ENCODE results near the gene CEBPE. TPM values are rescaled to one million over a fixed set of nuclear protein-coding genes. Genes with fewer than 3 reads are reported as not detected.
A peak's percentile ranks its signal among the peaks of the same experiment; 100 is the strongest.

CEBPE gene
- total and polyA plus RNA-seq, 4 donors = 0.08 to 4.4 (median 0.16) TPM; not detected in 1

DNA sequence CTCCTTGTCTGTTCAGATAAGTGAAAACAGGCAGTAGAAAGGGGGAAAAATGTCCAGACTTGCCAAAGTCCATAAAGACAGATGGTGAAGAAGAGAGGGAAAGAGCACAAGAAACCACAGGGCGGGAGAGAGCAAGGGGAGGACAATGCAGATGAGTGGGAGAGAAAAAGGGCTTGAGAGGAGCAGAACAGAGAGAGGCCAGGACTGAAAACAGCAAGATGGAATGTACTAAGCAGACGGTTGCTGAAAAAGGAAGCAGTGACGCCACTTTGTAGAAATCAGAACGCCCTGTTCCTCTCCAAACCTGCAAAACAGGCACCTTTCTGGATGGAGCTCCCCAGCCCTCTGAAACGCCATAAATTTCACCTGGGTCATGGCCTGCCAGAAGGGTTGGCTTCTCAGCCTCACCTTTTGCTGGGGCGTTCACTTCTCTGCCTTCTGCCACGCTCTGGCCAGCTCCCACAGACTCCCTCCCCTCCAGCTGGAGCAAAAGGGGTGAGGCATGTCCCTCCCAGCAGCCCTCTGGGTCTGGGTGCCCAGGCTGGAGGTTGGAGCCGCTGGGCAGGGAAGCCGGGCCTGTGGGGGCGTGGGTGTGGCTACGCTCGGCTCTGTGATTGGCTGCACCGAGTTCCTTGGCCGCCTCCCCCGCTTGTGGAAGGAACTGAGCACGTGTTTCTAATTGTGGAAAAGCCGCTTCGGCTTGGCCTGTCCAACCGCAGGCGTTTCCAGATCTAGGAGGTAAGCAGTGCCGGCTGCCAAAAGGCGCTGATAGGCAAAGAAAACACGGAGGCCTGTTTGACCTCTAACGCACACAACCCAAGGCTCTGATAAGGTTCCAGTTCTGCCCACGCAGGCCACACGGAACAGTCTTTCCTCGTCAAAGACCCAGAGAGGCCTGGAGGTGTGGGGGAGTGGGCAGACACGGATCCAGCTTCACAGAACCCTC, 35.1 kb upstream of the CEBPE start:
- Histone ChIP-seq H3K27ac (ENCODE audit: low read depth in 1 of 2, low read length in 2 of 2) (peak overlapping the region; percentile 5 to 32), H3K4me3 (ENCODE audit: low read depth in 1 of 3, low read length in 3 of 3) (no peak overlapping the region), H3K36me3 (ENCODE audit: control insufficient read depth in 4 of 4, insufficient read depth in 3 of 4, low read depth in 1 of 4, low read length in 3 of 4) (no peaks in the 10 kb centered on the region), H3K9me3 (ENCODE audit: control insufficient read depth in 4 of 4, low read length in 3 of 4) (no peaks in the 10 kb centered on the region), H3K27me3 (ENCODE audit: control insufficient read depth in 4 of 4, insufficient read depth in 4 of 4, low read length in 3 of 4) (no peaks in the 10 kb centered on the region), H3K9ac (ENCODE audit: low read depth in 1 of 2, low read length in 2 of 2) (no peak overlapping the region), H3K4me1 (ENCODE audit: control insufficient read depth in 4 of 4, insufficient read depth in 4 of 4, low read length in 3 of 4) (peaks cover 0 to 2% (median 0%) of the 10 kb centered on the region in 4 donors)
- no peak for TF ChIP-seq SP1 (IDR thresholded peaks at IDR 0.05)
- TF ChIP-seq YY1 (IDR thresholded peaks at IDR 0.05) = no peak
- TF ChIP-seq NR2F2 (IDR thresholded peaks at IDR 0.05) = peak; percentile 52
- no peak for TF ChIP-seq ATF3 (IDR thresholded peaks at IDR 0.05)
- DNase-seq (ENCODE audit: low spot score) = peak; percentile 46
- WGBS = 38% methylated on average over 28 of the region's 28 CpGs

- H3K9ac ChIP-seq (ENCODE audit: low read depth in 1 of 2, low read length in 2 of 2) = no peak overlapping the region
- TF ChIP-seq ZBTB33 (IDR thresholded peaks at IDR 0.05) = no peak
- no peak for TF ChIP-seq EGR1 (IDR thresholded peaks at IDR 0.05; ENCODE audit: low read depth in 2 of 2)
- no peak for TF ChIP-seq RAD21 (IDR thresholded peaks at IDR 0.05)
- TF ChIP-seq, protein P1, sequence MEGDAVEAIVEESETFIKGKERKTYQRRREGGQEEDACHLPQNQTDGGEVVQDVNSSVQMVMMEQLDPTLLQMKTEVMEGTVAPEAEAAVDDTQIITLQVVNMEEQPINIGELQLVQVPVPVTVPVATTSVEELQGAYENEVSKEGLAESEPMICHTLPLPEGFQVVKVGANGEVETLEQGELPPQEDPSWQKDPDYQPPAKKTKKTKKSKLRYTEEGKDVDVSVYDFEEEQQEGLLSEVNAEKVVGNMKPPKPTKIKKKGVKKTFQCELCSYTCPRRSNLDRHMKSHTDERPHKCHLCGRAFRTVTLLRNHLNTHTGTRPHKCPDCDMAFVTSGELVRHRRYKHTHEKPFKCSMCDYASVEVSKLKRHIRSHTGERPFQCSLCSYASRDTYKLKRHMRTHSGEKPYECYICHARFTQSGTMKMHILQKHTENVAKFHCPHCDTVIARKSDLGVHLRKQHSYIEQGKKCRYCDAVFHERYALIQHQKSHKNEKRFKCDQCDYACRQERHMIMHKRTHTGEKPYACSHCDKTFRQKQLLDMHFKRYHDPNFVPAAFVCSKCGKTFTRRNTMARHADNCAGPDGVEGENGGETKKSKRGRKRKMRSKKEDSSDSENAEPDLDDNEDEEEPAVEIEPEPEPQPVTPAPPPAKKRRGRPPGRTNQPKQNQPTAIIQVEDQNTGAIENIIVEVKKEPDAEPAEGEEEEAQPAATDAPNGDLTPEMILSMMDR (IDR thresholded peaks at IDR 0.05; ENCODE audit: low read depth, low read length, missing input control) = no peak
- no peak for TF ChIP-seq RXRA (IDR thresholded peaks at IDR 0.05)
- TF ChIP-seq HNF4A (conservative IDR thresholded peaks at IDR 0.05) = no peak
- no peak for TF ChIP-seq FOXA1 (IDR thresholded peaks at IDR 0.05)
- no peak for TF ChIP-seq NR2F2 (IDR thresholded peaks at IDR 0.05)
- TF ChIP-seq, protein P2, sequence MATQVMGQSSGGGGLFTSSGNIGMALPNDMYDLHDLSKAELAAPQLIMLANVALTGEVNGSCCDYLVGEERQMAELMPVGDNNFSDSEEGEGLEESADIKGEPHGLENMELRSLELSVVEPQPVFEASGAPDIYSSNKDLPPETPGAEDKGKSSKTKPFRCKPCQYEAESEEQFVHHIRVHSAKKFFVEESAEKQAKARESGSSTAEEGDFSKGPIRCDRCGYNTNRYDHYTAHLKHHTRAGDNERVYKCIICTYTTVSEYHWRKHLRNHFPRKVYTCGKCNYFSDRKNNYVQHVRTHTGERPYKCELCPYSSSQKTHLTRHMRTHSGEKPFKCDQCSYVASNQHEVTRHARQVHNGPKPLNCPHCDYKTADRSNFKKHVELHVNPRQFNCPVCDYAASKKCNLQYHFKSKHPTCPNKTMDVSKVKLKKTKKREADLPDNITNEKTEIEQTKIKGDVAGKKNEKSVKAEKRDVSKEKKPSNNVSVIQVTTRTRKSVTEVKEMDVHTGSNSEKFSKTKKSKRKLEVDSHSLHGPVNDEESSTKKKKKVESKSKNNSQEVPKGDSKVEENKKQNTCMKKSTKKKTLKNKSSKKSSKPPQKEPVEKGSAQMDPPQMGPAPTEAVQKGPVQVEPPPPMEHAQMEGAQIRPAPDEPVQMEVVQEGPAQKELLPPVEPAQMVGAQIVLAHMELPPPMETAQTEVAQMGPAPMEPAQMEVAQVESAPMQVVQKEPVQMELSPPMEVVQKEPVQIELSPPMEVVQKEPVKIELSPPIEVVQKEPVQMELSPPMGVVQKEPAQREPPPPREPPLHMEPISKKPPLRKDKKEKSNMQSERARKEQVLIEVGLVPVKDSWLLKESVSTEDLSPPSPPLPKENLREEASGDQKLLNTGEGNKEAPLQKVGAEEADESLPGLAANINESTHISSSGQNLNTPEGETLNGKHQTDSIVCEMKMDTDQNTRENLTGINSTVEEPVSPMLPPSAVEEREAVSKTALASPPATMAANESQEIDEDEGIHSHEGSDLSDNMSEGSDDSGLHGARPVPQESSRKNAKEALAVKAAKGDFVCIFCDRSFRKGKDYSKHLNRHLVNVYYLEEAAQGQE (IDR thresholded peaks at IDR 0.05) = no peak
- no peak for TF ChIP-seq JUND (IDR thresholded peaks at IDR 0.05)
- TF ChIP-seq FOXA2 (IDR thresholded peaks at IDR 0.05) = no peak
- WGBS = 84% methylated on average over 2 of the region's 2 CpGs
- H3K9me3 ChIP-seq (ENCODE audit: control insufficient read depth in 4 of 4, low read length in 3 of 4) = no peaks in the 10 kb centered on the region
- no peak overlapping the region for H3K4me3 ChIP-seq (ENCODE audit: low read depth in 1 of 3, low read length in 3 of 3)
- peaks cover 0 to 2% (median 0%) of the 10 kb centered on the region in 4 donors for H3K4me1 ChIP-seq (ENCODE audit: control insufficient read depth in 4 of 4, insufficient read depth in 4 of 4, low read length in 3 of 4)
- H3K27me3 ChIP-seq (ENCODE audit: control insufficient read depth in 4 of 4, insufficient read depth in 4 of 4, low read length in 3 of 4) = no peaks in the 10 kb centered on the region
- no peak for DNase-seq (ENCODE audit: low spot score)
- no peak overlapping the region for H3K27ac ChIP-seq (ENCODE audit: low read depth in 1 of 2, low read length in 2 of 2)
- no peaks in the 10 kb centered on the region for H3K36me3 ChIP-seq (ENCODE audit: control insufficient read depth in 4 of 4, insufficient read depth in 3 of 4, low read depth in 1 of 4, low read length in 3 of 4)
These were observed 32.3 kb upstream of the CEBPE start for GRCh38 chr14:23151342-23151741.
